GM19395 (cell line): ENCODE results near the gene HSD17B8.

Experiments
- ATAC-seq: cut with Tn5 transposase; IDR thresholded peaks from one replicate; pipeline ENCODE4 v1.9.1; 2021; ENCODE audit warnings: mild to moderate bottlenecking, moderate library complexity; ENCODE audit not compliant: unreplicated experiment

The HSD17B8 gene

DNA sequence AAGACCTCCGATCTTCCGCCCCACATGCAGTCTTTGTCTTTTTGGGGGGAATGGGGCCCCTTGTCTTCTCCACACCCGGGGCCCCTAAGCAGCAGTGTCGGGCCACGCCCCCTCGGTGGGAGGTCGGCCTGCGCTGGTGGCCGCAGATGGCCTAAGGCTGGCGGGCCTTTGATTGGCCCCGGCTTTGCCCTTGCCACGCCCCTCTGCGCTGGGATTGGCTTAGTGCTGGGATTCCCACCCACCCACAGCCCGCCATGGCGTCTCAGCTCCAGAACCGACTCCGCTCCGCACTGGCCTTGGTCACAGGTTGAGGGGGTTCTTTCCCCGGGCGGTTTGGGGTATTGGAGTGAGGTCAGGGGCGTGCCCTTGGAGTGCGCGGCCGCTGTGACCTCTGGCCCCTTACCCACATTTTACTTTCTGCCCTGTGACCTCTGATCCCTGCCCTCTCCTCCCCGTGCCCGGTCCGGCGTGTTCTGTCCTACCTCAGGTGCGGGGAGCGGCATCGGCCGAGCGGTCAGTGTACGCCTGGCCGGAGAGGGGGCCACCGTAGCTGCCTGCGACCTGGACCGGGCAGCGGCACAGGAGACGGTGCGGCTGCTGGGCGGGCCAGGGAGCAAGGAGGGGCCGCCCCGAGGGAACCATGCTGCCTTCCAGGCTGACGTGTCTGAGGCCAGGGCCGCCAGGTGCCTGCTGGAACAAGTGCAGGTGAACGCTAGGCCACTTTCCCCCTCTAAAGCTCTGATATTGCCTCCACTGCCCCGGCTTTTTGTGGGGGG lies at the start of gene HSD17B8:
Gene HSD17B8, plus strand, starts transcription at position 241 of the 776 bp plus-strand sequence. Its CDS starts 14 bp downstream, at position 255.
- peak; percentile 46 for ATAC-seq

GRCh38 chr6:33156561-33156960 lies 47.9 kb upstream of the HSD17B8 start:
- ATAC-seq: no peak

DNA sequence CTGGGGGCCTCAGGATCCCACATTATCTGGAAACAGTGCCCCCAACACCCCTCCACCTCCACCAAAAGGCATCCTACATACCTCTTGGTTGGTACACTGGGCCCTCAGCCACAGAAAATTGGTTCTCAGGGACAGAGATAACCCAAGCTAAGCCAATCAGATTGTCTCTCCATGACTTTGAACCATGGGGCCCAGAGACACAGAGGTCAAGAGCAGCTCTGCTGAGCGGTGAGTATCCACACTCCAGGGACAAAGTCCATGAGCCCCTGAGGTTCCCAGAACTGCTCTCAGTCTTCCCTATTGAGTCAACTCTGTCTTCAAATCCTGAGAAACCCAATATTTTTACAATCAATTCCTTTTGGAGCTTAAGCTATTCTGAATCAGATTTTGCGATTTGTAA lies 47.5 kb upstream of the HSD17B8 start:
- no peak for ATAC-seq

DNA sequence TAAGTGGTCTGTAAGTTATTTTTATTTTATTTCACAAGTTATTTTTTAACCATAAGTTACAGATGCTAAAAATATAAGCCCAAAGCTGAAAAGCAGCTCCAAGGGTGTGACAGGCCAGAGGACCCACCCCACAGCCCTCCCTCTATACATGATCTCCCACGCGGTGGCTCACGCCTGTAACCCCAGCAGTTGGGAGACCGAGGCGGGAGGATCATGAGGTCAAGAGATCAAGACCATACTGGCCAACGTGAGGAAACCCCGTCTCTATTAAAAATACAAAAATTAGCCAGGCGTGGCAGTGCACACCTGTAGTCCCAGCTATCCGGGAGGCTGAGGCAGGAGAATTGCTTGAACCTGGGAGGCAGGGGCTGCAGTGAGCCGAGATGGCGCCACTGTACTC lies 44.4 kb upstream of the HSD17B8 start:
- no peak for ATAC-seq

DNA sequence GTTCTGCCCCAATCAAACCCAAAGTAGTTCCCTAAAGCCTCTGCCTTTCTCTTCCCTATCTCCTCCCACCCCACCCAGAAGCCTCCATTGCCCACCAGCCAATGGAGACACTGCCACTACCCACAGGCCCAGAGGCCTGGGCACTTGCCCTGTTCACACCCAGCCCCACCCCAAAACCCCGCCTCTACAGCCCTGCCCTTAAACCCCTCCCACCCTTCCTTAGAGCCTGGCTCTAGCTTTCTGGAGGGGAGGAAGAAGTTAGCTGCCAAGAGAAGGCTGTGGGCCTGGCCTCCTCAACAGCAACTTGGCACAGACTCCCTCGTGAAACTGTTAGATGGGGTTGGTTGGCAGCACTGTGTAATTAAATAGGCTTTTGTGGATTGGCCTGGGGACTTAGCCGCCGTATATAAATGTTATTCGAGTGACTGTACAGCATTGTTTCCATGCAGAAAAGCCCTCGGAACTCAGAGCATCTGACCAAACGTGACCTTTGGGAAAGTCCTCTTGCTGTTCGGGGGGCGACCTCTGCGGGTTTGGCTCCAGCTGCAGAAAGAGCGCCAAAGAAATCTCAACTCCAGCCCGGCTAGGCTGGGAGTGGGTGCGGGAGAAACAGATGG lies 43.6 kb upstream of the HSD17B8 start:
- ATAC-seq: no peak

DNA sequence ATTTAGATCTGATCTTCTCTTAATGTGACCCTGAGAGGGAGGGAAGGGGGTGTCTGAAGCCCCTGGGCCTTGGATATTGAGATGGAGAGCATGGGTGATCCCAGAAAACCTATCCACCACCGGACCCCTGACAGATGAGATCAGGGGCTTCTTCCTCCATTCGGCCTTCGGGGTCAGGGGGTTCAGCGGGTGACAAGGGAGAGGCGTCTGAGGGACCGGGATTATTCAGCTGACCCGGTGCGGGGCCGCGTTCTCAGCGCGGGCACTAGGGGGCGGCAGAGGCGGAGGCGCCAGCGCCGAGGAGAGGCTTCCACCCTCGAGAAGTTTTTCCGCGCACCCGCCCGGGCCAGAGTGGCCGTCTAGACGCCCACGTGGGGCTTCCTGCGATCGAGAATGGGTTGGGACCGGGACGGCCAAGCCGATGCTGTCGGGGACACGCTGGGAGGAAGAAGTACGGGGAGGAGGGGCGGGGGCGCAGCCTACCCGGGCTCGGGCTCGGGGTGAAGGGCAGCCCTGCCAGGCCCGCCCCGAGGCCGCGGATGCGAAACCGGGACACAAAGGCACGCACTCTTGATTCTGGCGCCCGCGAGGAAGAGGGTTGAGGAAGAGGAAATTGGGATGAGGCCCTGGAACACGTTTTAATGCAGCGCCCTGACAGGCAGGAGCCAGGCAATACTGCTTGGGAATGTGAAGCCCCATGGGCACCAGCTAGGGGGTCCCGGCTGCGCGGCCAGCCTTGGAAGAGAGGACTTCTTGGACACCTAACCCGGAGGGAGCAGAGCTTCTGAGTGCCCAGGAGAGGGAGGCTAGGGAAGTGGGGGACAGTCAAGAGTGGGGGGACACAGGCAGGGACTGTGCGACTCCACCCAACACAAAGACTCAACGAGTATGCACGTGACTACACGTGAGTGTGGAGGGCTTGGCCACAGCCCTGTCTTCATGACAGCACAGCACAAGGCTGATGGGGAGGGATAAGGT lies 42.8 kb upstream of the HSD17B8 start:
- no peak for ATAC-seq

DNA sequence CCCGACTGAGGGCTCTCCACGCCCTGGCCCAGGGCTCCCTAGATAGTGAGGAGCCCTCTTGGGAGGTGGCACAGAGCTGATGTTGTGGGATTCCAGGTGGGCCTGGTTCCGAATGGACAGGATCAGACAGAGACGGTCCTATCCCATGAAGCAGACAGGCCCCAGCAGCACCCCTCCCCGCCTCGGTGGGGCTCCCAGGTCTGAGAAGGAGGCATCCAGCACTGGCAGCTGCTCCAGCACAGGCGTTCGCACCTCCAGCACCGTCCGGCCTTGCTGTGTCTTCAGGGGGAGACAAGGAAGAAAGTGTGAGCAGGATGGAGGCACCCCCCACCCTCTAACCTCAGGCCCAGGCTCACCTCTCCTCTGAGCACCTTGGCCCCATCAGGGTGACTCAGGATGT lies 40.9 kb upstream of the HSD17B8 start:
- no peak for ATAC-seq

GRCh38 chr6:33164176-33164575 lies 40.3 kb upstream of the HSD17B8 start:
- ATAC-seq: no peak

DNA sequence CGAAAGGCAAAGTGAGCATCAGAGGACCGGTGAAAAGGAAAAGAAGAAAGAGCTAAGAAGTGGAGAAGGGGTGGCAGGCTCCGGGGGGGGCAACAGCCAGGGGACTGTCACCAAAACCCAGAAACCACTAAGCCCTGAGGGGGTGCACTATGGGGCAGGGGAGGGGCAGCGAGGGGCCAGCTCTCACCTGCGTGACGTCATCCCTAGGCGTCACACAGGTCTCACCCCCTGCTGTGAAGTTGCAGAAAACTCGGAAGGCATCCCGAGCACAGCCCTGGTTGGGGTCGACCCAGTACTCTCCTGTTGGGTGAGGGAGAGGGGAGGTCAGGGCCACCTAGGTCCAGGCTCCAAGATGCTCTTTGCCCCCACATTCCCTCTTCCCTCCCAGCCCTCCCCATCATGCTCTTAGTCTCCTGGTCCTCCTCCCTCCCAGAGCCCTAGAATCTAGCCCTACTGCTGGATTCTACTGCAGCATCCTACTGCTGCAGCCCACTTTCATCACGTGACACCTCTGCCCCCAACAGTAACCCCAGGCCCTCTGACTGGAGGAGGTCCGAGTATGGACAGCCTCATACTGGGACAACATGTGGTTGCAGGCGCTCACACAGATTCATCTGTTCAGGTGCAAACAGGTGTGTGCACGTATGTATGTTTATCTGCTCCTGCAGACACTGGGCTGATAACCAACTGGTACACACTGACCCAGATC lies 39.6 kb upstream of the HSD17B8 start:
- no peak for ATAC-seq

DNA sequence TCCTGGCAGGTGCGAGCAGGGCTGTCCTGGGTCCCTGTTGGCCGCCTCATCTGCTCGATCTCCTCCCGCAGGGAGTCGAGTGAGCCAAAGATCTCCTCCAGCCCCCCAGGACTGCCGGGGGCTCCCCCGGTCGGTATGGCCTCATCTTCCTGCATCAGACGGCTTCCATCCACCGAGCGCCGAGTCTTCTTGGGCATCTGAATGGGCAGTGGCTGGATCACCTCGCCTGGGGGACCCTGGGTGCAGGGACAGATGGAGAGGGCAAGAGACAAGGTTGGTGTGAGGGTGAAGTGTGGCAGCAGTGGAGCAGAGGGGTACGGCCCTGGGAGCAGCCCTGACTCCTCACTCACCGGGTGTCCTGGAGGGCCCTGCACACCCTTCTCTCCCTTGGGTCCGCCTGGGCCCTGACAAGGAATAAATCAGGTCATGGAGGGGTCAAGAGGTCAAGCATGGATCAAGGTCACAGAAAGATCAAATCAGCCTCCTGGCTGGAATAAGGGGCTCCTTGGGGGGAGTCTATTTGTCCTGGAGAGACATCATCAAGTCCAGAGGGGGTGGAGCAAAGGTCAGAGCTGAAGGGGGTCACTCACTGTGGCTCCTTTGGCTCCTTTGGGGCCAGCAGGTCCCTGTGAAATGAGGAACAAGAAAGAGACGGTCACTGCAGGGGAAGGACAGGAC lies 38.7 kb upstream of the HSD17B8 start:
- ATAC-seq: no peak

- ATAC-seq: no peak
Observed at GRCh38 chr6:33166363-33166762, 38.1 kb upstream of the HSD17B8 start.

GRCh38 chr6:33166811-33167210 lies 37.6 kb upstream of the HSD17B8 start:
- no peak for ATAC-seq

DNA sequence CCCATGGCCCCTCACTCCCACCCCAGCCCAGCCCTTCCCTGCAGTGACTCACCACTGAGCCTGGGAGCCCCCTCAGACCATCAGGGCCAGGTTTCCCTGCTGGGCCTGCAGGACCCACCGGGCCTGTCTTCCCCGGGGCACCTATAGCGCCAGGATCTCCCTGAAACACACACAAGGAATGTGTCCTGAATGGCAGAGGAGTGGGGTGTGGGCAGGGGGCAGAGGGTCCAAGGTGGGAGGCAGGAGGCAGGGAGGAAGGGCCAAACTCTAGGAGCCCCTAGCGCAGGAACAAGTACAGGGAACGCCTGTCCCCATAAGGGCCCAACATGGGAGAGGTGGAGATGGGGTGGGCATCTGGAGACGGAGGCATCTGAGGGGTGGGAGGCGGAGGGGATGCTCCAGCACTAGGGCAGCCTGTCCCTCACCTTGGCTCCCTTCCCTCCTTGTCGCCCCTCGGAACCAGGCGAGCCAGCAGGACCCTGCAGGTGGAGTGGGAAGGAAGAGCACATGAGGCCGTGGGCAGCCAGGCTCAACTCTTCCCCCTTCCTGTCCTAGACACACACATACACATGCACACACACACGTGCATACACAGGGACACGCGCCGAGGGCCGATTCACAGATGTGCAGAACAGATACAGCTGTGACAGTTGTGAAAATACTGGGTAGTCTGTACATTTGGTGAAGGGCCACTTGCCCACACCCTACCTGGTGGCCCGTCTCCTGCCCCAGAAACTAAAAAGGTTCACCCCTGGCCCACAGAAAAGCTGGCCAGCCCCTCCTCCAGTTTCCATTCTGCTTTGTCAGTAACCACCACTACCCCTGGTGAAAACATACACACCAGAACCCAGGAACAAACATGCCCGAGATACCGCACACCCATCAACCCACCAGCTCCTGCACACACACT lies 36.8 kb upstream of the HSD17B8 start:
- ATAC-seq: no peak

- ATAC-seq: no peak
Observed at GRCh38 chr6:33168284-33168601, 36.2 kb upstream of the HSD17B8 start.

DNA sequence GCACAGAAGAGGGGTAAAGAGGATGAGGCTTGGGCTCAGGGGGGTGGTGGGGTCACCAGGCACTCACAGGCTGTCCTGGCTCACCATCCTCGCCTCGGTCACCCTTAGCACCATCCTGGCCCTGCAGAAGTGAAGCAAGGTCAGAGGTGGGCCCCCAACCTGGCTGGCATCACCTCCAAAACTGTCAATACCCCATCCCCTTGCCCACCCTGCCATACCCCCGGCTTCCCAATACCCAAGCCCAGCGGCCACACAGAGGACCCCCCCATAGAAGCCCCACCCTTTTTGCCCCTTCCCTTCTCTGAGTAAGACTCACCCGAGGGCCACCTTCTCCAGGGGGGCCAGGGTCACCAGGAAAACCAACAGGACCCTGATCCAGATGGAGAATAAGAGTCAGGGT lies 35.8 kb upstream of the HSD17B8 start:
- ATAC-seq: no peak

DNA sequence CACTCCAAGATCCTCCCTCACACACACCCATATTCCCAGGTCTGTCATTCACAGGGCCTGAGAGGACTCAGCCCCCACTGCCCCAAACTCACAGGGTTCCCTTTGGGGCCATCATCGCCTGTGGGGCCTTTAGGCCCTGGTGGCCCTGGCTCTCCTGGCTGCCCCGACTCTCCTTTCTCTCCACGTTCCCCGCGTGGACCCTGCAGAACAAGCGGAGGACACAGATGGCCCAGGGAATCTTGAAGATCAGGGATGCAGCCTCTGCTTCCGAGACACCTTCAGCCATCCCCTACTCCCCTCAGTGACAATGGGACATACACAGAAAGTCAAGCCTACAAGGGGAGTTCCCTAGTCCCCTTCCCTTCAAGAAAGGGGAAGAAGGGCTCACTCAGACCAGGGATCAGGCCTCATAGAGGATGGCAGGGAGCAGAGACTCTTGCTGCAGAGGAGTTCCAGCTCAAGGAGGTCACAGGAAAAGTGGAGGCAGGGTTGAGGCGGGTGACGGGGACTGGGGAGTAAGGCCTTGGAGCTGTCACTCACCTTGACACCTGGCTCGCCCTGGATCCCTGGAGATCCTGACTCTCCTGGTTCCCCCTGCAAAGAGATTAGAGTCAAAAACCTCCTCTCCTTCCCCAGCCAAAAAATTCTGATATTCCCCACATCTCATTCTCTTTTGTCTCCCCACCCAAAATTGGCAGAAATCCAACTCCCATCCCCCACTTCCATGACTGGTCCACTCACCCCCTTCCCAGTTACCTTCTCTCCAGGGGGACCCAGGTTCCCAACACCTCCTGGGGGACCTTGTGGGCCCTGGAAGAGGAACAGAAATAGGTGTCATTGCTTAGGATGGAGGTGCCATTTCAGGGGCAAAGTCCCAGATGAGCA lies 34.9 kb upstream of the HSD17B8 start:
- no peak for ATAC-seq

DNA sequence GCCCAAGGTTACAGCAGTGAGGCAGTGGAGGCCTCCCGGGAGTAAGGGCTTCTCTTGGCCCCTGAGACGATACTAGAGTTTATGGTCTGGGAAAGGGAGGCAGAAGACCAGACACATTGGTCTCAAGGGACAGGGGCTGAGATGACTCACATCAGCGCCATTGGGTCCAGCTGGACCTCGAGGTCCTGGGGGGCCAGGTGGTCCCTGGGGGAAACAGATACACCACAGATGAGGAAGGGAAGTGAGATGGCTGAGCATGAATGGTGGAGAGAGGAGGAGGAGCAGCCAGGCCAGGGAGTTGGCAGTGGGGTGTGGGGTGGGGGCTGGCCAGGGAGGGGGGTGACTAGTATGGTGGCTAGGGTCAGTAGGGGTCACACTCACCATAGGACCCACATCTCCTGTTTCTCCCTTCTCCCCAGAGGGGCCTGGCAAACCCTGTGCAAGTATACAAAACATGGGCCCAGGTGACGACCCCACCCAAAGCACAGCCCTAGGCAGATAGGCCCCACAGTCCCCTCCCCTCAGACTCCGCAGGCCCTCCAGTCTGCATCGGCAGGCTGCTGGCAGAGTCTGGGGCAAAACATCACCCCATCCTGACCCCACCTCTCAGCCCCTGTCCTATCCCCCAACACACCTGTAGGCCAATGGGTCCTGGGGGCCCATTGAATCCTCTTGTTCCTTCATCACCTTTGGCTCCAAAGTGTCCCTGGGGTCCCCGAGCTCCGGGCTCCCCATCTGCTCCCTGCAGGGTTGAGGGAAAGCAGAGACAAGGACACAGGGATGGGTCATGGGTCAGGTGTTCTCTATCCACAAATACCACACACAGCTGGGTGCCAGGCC lies 34.1 kb upstream of the HSD17B8 start:
- ATAC-seq: no peak
